IgD-negative memory B cell (primary cell): ENCODE results near the gene SLC35F4. TPM values are rescaled to one million over a fixed set of nuclear protein-coding genes. Genes with fewer than 3 reads are reported as not detected.
"Not testable (repeated sequence)": the region's sequence is repeated elsewhere in the genome, so short reads cannot be mapped to it uniquely, and the experiment has no call there.

Source experiments
- H3K27ac Mint-ChIP-seq, 3 donors: one replicate each; pipeline ENCODE4 v1.8.0; 2020 to 2022; ENCODE audit warnings: mild to moderate bottlenecking in 3 of 3, mixed read lengths in 3 of 3, moderate library complexity in 1 of 3
- H3K27me3 Mint-ChIP-seq: one replicate; pipeline ENCODE4 v1.8.0; 2021; ENCODE audit warnings: mixed read lengths
- H3K36me3 Mint-ChIP-seq: one replicate; pipeline ENCODE4 v1.8.0; 2020; ENCODE audit warnings: mild to moderate bottlenecking, mixed read lengths
- H3K4me1 Mint-ChIP-seq, 3 donors: one replicate each; pipeline ENCODE4 v1.8.0; 2020 to 2022; ENCODE audit warnings: mixed read lengths in 3 of 3, mild to moderate bottlenecking in 1 of 3
- H3K4me3 Mint-ChIP-seq, 4 donors: one replicate each; pipeline ENCODE4 v1.8.0; 2020 to 2022; ENCODE audit warnings: mild to moderate bottlenecking in 4 of 4, mixed read lengths in 4 of 4, moderate library complexity in 3 of 4
- H3K9me3 Mint-ChIP-seq, 3 donors: one replicate each; pipeline ENCODE4 v1.8.0; 2020 to 2021; ENCODE audit warnings: mixed read lengths in 3 of 3, mild to moderate bottlenecking in 1 of 3
- polyA plus RNA-seq: library from polyadenylated mRNA; unstranded; fragments of 300-500 nt; fragmentation: Illumina TruSeq; gene quantifications from one replicate; pipeline ENCODE4 v1.2.3, GENCODE V29; 2021

SLC35F4 gene
- polyA plus RNA-seq, 1 donor from 2014 or later: not detected

DNA sequence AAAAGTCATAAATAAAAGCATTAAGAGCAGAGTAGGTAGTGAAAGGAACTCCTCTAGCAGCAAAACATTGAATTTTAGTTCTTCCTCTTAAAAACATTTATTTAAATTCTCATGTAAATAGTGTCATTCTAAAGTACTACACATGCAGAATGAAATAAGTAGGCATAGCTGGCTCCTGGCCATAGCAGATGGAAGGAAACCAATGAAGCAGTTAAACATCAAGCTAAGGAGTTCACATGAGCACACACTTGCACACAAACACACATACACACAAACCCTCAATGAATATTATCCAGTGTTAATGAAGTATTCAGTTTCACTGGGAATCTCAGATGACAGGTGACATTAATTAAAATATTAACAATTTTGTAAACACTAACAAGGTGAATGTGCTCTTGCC is 69.3 kb downstream of the SLC35F4 start:
- Mint-ChIP-seq H3K9me3 (peaks cover 0 to 5% (median 1%) of the 10 kb centered on the region in 3 donors), H3K4me3 (no peak overlapping the region), H3K36me3 (no peaks in the 10 kb centered on the region)

DNA sequence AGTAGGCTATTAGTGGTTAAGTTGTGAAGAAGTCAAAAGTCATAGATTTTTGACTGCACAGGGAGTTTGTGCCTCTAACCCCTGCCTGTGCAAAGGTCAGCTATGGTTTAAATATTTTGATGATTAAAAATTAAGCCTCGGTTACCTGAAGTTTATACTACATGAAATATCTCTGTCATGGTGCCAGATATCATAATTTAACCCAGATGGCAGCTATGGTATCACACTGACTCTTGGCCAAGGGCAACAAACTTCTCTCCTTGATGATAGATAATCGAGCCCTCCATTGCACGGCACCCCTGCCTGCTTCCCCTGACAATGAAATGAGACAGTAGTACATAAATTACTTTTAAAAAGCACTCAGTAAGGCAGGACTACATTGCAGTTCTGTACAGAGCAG is 80.8 kb downstream of the SLC35F4 start:
- no peak overlapping the region for H3K27ac Mint-ChIP-seq
- H3K9me3 Mint-ChIP-seq: peaks cover 9 to 33% (median 32%) of the 10 kb centered on the region in 3 donors
- H3K27me3 Mint-ChIP-seq: no peaks in the 10 kb centered on the region
- no peaks in the 10 kb centered on the region for H3K4me1 Mint-ChIP-seq
- H3K4me3 Mint-ChIP-seq: no peak overlapping the region
- peaks cover 7% of the 10 kb centered on the region for H3K36me3 Mint-ChIP-seq

More for the DNA sequence above, 69.3 kb downstream of the SLC35F4 start:
- Mint-ChIP-seq H3K27me3 (no peaks in the 10 kb centered on the region), H3K4me1 (no peaks in the 10 kb centered on the region), H3K27ac (no peak overlapping the region)

DNA sequence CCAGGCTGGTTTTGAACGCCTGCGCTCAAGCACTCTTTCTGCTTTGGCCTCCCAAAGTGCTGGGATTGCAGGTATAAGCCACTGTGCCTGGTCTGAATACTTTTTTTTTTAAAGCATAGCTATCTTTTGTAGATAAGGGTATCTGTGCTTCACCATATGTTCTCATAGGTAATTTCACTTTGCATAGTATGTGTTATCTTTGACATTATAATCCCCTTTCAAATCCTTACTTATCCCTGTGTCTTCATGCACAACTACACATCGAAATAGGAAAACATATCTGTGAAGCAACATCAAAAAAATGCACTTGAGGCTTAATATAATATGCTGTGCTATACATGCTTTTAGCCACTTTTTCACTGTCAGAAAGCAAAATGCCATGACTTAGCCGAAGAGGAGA is 94.1 kb downstream of the SLC35F4 start:
- peaks cover 2% of the 10 kb centered on the region for H3K27me3 Mint-ChIP-seq
- no peaks in the 10 kb centered on the region for H3K36me3 Mint-ChIP-seq
- H3K4me1 Mint-ChIP-seq: no peaks in the 10 kb centered on the region
- H3K9me3 Mint-ChIP-seq: peaks cover 3 to 9% (median 7%) of the 10 kb centered on the region in 3 donors
- no peak overlapping the region for H3K27ac Mint-ChIP-seq
- H3K4me3 Mint-ChIP-seq: no peak overlapping the region

DNA sequence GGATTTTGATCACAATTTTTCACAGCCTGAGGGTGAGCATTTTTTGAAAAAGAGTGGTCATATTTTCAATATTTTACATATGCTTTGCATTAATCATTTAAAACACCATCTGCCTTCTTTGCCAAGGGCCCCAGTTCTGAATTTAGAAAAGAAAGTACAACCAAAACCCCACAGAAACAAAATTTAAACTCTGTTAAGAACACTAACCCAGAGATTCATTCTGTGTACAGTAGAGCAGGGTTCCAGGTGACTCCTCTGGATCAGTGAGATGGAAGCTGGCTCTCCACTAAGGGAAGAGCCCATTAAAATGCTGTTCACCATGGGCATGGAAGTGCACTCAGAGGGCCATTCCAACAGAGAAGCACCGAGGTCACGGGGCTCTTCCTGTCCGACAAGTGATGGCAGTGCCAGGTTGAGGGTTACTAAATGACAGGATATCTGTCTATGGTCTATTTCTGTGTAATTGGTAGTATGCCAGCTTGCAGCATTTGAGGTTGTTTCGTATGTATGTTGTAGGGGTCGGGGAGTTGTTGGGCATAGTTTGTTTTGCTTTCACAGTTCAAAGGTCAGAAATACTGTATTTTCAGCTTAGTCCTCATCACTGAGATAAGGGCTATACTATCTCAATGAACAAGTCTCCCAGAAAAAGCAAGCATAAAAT is 95.9 kb downstream of the SLC35F4 start:
- Mint-ChIP-seq H3K4me3 (no peak overlapping the region), H3K4me1 (no peaks in the 10 kb centered on the region), H3K27me3 (peaks cover 2% of the 10 kb centered on the region), H3K36me3 (no peaks in the 10 kb centered on the region), H3K9me3 (peaks cover 1 to 4% (median 3%) of the 10 kb centered on the region in 3 donors), H3K27ac (no peak overlapping the region)

DNA sequence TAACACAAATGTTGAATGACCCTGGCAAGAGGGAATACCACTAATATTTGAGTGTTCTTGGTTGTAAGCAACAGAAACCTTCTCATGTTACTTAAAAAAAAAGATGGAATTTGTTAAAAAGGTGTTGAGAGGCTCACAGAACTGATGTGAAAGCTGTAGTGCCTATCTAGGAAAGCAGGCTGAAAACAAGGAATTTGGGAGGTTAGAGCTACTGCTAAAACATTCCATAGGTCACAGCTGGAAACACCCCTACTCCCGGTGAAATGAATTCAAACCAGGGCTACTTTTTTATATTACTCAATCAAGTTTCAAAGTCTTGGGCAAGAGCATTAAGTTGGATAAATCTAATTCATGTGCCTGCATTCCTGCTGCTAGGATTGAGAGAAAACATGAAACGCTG is 104.1 kb downstream of the SLC35F4 start:
- H3K27ac Mint-ChIP-seq: no peak overlapping the region
- peaks cover 0 to 6% (median 0%) of the 10 kb centered on the region in 3 donors for H3K9me3 Mint-ChIP-seq
- no peaks in the 10 kb centered on the region for H3K36me3 Mint-ChIP-seq
- no peak overlapping the region for H3K4me3 Mint-ChIP-seq
- H3K4me1 Mint-ChIP-seq: no peaks in the 10 kb centered on the region
- peaks cover 5% of the 10 kb centered on the region for H3K27me3 Mint-ChIP-seq

DNA sequence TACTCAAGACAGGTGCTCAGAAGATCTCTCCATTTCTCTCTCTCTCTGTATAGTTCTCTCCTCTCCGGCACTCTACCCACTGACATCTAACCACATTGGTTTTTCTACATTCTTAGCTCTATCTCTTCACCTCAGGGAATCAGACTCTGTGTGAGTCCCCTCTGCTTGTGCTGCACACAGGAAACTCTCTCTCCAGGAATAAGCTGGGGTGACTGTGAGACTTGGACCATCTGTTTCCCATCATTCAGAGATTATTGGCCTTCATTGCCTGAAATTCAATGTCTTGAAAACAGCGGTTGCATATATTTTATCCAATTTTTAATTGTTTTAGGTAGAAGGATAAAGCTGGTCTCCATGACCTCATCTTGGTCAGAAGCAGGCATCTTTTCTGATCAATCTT is 105.0 kb downstream of the SLC35F4 start:
- Mint-ChIP-seq H3K27ac (no peak overlapping the region), H3K4me3 (no peak overlapping the region), H3K4me1 (no peaks in the 10 kb centered on the region), H3K9me3 (peaks cover 0 to 6% (median 0%) of the 10 kb centered on the region in 3 donors), H3K27me3 (peaks cover 5% of the 10 kb centered on the region), H3K36me3 (peaks cover 1% of the 10 kb centered on the region)

DNA sequence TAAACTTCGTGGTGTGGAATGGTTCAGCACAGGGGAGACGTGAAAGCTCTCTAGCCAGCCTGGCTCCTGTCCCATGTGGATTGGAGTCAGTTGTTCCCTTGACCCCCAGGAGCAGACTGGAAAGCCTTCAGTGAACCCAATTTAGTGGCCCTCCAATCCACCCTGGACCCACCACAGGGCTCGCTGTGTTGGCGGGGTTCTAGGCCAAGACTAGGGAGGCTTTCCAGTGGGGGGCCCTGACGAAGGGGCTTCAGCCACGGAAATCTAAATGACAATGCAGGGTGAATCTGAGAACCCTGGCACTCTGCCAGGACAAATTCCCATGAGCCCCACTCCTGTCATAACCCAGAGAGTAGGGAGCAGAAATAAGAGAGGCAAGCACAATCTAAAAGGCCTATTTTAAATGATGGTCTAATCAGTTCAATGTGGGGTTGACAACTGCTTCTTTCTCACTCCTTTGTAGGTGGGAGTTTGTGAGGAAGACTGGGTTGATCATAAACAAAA is 110.8 kb downstream of the SLC35F4 start:
- H3K27ac Mint-ChIP-seq: peak overlapping the region in 1 of 3 donors; percentile 36
- H3K4me1 Mint-ChIP-seq: no peaks in the 10 kb centered on the region
- H3K36me3 Mint-ChIP-seq: peaks cover 1% of the 10 kb centered on the region

DNA sequence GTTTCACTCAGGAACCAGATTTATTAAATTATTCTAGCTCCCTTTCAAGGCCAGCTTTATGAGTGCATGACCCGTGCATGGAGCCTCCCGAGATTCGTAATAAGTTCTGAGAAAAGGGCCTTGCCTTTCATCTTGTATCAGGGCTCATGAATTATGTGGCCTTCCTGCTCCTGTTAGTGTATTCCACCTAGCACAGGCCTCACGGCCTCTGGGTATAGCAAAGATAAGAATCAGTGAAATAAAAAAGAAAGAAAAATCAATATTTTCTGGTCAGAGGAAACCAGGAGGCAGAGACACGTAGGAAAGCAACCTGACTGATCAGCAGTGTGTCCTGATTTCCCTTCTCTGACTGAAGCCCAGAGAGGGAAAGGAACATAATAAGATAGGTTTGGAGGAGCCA is 111.4 kb downstream of the SLC35F4 start:
- H3K36me3 Mint-ChIP-seq: peaks cover 1% of the 10 kb centered on the region
- H3K4me3 Mint-ChIP-seq: no peak overlapping the region
- H3K27ac Mint-ChIP-seq: peak overlapping the region in 1 of 3 donors; percentile 36
- H3K9me3 Mint-ChIP-seq: no peaks in the 10 kb centered on the region
- no peaks in the 10 kb centered on the region for H3K4me1 Mint-ChIP-seq
- no peaks in the 10 kb centered on the region for H3K27me3 Mint-ChIP-seq

More for the DNA sequence above, 110.8 kb downstream of the SLC35F4 start:
- Mint-ChIP-seq H3K27me3 (no peaks in the 10 kb centered on the region), H3K9me3 (peaks cover 0 to 2% (median 0%) of the 10 kb centered on the region in 3 donors), H3K4me3 (no peak overlapping the region)

DNA sequence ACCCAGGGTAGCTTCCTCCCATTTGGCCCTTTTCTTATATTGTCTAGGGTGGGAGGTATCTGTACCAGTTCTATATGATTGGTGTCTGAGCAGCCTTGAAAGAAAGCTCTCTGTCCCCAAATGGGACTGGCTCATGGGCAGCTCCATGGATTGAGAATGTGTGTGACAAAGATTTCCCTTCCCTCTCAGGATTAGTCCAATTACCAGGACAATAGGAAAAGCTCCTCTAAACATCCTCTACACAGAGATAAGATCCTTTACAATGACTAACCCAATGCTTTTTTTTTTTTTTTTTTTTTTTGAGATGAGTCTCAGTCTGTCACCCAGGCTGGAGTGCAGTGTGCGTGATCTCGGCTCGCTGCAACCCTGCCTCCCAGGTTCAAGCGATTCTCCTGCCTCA is 112.1 kb downstream of the SLC35F4 start:
- Mint-ChIP-seq H3K9me3 (no peaks in the 10 kb centered on the region), H3K4me3 (no peak overlapping the region), H3K27ac (no peak overlapping the region)

DNA sequence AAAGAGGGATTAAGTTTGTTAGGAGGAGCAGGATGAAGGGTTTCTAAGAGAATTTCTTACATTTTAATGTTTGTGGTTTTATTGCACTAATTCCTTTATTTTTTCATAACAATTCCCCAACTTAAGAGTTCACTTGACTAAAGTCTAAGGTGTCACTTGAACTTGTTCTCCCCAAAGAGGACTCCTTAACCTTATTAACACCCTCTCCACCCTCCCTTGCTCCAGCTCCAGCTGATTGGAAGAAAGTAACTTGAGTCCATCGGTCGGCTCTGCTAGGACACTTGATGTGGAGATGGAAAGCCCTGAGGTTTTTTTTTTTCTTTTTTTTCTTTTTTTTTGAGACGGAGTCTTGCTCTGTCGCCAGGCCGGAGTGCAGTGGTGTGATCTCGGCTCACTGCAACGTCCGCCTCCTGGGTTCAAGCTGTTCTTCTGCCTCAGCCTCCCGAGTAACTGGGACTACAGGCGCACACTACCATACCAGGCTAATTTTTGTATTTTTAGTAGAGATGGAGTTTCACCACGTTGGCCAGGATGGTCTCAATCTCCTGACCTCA is 113.7 kb downstream of the SLC35F4 start:
- H3K36me3 Mint-ChIP-seq, H3K9me3 Mint-ChIP-seq, H3K27me3 Mint-ChIP-seq, H3K27ac Mint-ChIP-seq, H3K4me1 Mint-ChIP-seq, H3K4me3 Mint-ChIP-seq: not testable (repeated sequence)

More for the DNA sequence above, 112.1 kb downstream of the SLC35F4 start:
- H3K4me1 Mint-ChIP-seq: no peaks in the 10 kb centered on the region
- no peaks in the 10 kb centered on the region for H3K27me3 Mint-ChIP-seq
- peaks cover 1% of the 10 kb centered on the region for H3K36me3 Mint-ChIP-seq

DNA sequence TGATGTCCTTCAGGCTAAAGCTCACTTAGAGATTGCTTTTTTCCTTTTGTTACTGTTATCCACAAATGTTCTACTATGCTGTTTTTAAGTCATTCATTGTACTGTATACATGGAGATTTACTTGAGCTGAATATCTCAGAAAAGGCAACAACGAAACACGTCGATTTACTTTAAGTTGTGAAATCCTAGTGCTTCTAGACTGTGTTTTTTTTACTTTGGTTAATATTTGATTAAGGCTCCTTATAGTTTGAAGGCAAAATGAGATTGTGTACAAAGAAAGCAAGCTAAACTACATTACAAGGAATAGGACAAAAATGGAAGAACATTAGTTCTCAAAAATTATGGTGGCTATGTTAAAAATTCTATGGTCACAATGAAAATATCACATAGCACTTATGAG is 114.5 kb downstream of the SLC35F4 start:
- Mint-ChIP-seq H3K36me3 (peaks cover 1% of the 10 kb centered on the region), H3K4me1 (no peaks in the 10 kb centered on the region), H3K27ac (no peak overlapping the region), H3K27me3 (no peaks in the 10 kb centered on the region), H3K4me3 (no peak overlapping the region), H3K9me3 (no peaks in the 10 kb centered on the region)

DNA sequence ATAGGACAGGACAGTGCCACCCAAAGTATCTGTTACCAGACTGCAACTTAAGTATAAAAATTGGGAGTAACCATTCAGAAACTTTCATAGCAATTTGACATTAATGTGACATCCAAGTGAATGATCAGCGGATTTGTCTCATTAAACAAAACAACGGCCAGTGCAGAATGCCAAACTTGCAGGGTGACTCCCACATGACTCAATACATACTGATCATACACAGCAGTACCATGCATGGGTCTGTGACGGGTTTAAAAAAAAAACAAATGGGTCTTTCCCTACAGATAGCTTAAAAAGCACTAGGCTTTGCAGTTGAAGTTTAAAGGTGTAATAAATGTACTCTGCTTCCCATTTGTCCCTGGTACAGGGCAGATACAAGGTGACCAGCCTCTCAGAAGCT is 116.6 kb downstream of the SLC35F4 start:
- Mint-ChIP-seq H3K4me1 (no peaks in the 10 kb centered on the region), H3K36me3 (no peaks in the 10 kb centered on the region), H3K27ac (no peak overlapping the region), H3K4me3 (no peak overlapping the region), H3K27me3 (no peaks in the 10 kb centered on the region), H3K9me3 (no peaks in the 10 kb centered on the region)

DNA sequence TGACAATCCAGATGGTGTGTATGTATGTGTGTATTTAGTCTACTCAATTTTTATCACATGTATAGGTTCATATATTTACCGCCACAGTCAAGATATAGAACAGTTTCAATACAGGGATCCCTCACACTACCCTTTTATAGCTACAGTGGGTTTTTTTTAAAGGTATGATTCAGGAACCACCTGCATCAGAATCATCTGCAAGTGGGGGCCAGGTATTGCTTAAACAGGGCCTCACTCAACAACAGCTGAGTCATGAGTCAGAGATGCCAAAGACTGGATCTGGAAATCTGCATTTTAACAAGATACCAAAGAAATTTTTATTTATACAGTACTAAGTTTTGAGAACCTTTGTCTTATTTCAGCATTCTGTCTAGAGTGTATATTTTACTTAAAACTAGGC is 117.6 kb downstream of the SLC35F4 start:
- H3K4me3 Mint-ChIP-seq: no peak overlapping the region
- H3K36me3 Mint-ChIP-seq: no peaks in the 10 kb centered on the region
- H3K27me3 Mint-ChIP-seq: no peaks in the 10 kb centered on the region
- no peaks in the 10 kb centered on the region for H3K4me1 Mint-ChIP-seq
- no peak overlapping the region for H3K27ac Mint-ChIP-seq
- H3K9me3 Mint-ChIP-seq: peaks cover 0 to under 1% (median 0%) of the 10 kb centered on the region in 3 donors

DNA sequence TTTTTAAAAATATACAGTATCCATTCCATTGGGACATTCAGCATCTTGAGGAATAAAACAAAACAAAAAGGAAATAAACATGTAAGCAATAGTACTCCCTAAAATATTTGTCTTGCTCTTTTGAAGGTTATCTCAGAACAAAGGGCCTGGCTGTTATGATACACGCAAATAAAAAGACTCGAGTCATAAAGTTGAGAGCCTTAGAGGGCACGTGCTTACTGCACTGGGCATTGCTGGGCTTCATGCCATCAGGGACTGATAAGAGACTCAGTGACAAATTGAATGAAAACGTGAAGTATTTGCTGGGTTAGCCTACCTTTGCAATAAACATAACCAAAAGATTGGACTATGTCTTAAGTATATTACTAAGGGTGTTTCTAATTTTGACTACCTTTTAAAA is 118.9 kb downstream of the SLC35F4 start:
- Mint-ChIP-seq H3K27ac (no peak overlapping the region), H3K9me3 (peaks cover 0 to 5% (median 0%) of the 10 kb centered on the region in 3 donors), H3K36me3 (no peaks in the 10 kb centered on the region), H3K4me3 (no peak overlapping the region), H3K4me1 (no peaks in the 10 kb centered on the region), H3K27me3 (no peaks in the 10 kb centered on the region)

DNA sequence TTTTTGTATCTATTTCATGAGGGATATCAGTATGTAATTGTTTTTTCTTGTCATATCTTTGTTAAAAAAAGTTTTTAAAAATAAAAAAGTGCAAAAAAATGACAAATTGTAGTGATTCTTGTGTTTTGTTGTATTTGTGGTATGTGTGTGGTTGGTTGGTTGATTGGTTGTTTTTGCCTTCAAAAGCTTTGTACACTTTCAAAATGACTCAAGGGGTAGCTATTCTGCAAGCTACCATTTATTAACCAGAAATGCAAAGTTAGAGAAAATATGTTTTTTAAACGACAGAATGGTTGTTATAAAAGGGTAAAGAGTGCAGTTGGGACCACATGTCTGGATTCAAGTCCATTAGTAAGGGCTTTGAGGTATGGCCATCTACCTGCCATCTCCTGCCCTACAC is 119.3 kb downstream of the SLC35F4 start:
- Mint-ChIP-seq H3K4me3 (no peak overlapping the region), H3K27me3 (no peaks in the 10 kb centered on the region), H3K4me1 (no peaks in the 10 kb centered on the region), H3K27ac (no peak overlapping the region), H3K36me3 (no peaks in the 10 kb centered on the region), H3K9me3 (peaks cover 0 to 5% (median 0%) of the 10 kb centered on the region in 3 donors)

DNA sequence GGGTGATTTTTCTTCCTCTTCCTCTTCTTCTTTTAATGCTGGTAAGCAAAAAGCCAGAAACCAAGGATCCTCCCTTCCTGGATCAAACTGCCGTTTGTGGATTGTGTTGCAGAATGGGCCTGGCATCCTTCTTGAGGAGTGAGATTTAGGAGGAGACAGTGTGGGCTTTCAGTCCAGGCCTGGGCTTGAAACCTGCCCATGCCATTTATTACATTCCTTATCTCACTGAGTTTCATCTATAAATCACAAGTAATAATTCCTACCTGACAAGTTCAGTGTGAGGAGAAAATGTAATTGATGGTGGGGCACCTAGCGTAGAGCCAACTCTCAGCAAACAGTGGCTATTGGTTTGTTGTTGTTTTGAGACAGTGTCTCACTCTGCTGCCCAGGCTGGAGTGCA is 126.4 kb downstream of the SLC35F4 start:
- Mint-ChIP-seq H3K27ac (no peak overlapping the region), H3K4me3 (no peak overlapping the region), H3K4me1 (no peaks in the 10 kb centered on the region), H3K27me3 (no peaks in the 10 kb centered on the region), H3K36me3 (no peaks in the 10 kb centered on the region), H3K9me3 (peaks cover 0 to 5% (median 0%) of the 10 kb centered on the region in 3 donors)
